Measurements from ENCODE around the gene STK25. TPM values are rescaled to one million over a fixed set of nuclear protein-coding genes. Genes with fewer than 3 reads are reported as not detected.

The STK25 gene
- total RNA-seq, 1 experiment from 2014 or later = 159 TPM

- Mint-ChIP-seq H3K9me3 (ENCODE audit: low read depth, unreplicated experiment) (no peaks in the 10 kb centered on the region), H3K27ac (ENCODE audit: unreplicated experiment) (no peak overlapping the region), H3K27me3 (ENCODE audit: unreplicated experiment) (no peaks in the 10 kb centered on the region), H3K4me1 (ENCODE audit: low read depth, unreplicated experiment) (peaks cover 8% of the 10 kb centered on the region), H3K36me3 (ENCODE audit: insufficient read depth, unreplicated experiment) (peaks cover 61% of the 10 kb centered on the region), H3K4me3 (ENCODE audit: low read depth, unreplicated experiment) (no peak overlapping the region)
- intact Hi-C loops (cut with micrococcal nuclease; ENCODE audit: unreplicated experiment) = no loop called here
- DNase-seq = no peak
- TF ChIP-seq, protein P1, sequence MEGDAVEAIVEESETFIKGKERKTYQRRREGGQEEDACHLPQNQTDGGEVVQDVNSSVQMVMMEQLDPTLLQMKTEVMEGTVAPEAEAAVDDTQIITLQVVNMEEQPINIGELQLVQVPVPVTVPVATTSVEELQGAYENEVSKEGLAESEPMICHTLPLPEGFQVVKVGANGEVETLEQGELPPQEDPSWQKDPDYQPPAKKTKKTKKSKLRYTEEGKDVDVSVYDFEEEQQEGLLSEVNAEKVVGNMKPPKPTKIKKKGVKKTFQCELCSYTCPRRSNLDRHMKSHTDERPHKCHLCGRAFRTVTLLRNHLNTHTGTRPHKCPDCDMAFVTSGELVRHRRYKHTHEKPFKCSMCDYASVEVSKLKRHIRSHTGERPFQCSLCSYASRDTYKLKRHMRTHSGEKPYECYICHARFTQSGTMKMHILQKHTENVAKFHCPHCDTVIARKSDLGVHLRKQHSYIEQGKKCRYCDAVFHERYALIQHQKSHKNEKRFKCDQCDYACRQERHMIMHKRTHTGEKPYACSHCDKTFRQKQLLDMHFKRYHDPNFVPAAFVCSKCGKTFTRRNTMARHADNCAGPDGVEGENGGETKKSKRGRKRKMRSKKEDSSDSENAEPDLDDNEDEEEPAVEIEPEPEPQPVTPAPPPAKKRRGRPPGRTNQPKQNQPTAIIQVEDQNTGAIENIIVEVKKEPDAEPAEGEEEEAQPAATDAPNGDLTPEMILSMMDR (IDR thresholded peaks at IDR 0.05; ENCODE audit: unreplicated experiment) = no peak
- CTCF ChIA-PET = interaction anchor here (1.4 kb wide), 1 partner anchor 95 kb away, joined by 4 read pairs; no protein-coding TSS in a partner anchor
- no TSS peak for BruUV-seq (replicated peaks)
Measured at GRCh38 chr2:241503776-241504392, 4.5 kb downstream of the STK25 start.

GRCh38 chr2:241502281-241502680, 6.1 kb downstream of the STK25 start:
- Mint-ChIP-seq H3K36me3 (ENCODE audit: insufficient read depth, unreplicated experiment) (peaks cover 57% of the 10 kb centered on the region), H3K4me3 (ENCODE audit: low read depth, unreplicated experiment) (no peak overlapping the region), H3K4me1 (ENCODE audit: low read depth, unreplicated experiment) (peaks cover 8% of the 10 kb centered on the region), H3K9me3 (ENCODE audit: low read depth, unreplicated experiment) (no peaks in the 10 kb centered on the region), H3K27ac (ENCODE audit: unreplicated experiment) (no peak overlapping the region), H3K27me3 (ENCODE audit: unreplicated experiment) (no peaks in the 10 kb centered on the region)
- TF ChIP-seq, protein P1 (IDR thresholded peaks at IDR 0.05; ENCODE audit: unreplicated experiment) = no peak
- CTCF ChIA-PET = no interaction called here
- no TSS peak for BruUV-seq (replicated peaks)
- no peak for DNase-seq
- intact Hi-C loops (cut with micrococcal nuclease; ENCODE audit: unreplicated experiment) = no loop called here

- DNase-seq = no peak
- BruUV-seq (replicated peaks) = no TSS peak
- Mint-ChIP-seq H3K4me3 (ENCODE audit: low read depth, unreplicated experiment) (no peak overlapping the region), H3K4me1 (ENCODE audit: low read depth, unreplicated experiment) (peaks cover 8% of the 10 kb centered on the region), H3K27ac (ENCODE audit: unreplicated experiment) (no peak overlapping the region), H3K27me3 (ENCODE audit: unreplicated experiment) (no peaks in the 10 kb centered on the region), H3K36me3 (ENCODE audit: insufficient read depth, unreplicated experiment) (peaks cover 57% of the 10 kb centered on the region), H3K9me3 (ENCODE audit: low read depth, unreplicated experiment) (no peaks in the 10 kb centered on the region)
- TF ChIP-seq, protein P1 (IDR thresholded peaks at IDR 0.05; ENCODE audit: unreplicated experiment) = no peak
- intact Hi-C loops (cut with micrococcal nuclease; ENCODE audit: unreplicated experiment) = no loop called here
- CTCF ChIA-PET = no interaction called here
Measured at GRCh38 chr2:241501551-241501950, 6.8 kb downstream of the STK25 start.

DNA sequence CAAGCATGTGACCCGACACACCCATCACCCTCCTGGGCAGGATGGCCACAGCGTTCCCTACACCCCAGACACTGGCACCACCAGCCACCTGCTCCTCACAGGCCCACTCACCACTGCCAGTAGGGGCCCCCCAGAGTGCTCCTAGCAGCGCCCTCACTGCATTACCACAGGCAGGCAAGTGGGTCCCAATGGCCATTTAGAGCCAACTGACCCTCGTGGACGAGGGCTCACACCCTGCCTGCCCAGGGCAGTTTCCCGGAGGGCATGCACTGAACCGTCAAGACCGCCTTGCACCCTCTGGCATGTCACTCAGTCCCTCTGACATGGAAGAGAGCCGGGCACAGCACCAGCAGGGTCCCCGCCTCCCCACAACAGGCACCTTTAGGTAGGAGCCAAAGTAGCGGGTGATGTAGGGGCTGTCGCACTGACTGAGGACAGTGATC, 7.3 kb downstream of the STK25 start:
- Mint-ChIP-seq H3K4me1 (ENCODE audit: low read depth, unreplicated experiment) (peaks cover 8% of the 10 kb centered on the region), H3K9me3 (ENCODE audit: low read depth, unreplicated experiment) (no peaks in the 10 kb centered on the region), H3K4me3 (ENCODE audit: low read depth, unreplicated experiment) (no peak overlapping the region), H3K27ac (ENCODE audit: unreplicated experiment) (no peak overlapping the region), H3K27me3 (ENCODE audit: unreplicated experiment) (no peaks in the 10 kb centered on the region), H3K36me3 (ENCODE audit: insufficient read depth, unreplicated experiment) (peaks cover 60% of the 10 kb centered on the region)
- CTCF ChIA-PET = no interaction called here
- TF ChIP-seq, protein P1 (IDR thresholded peaks at IDR 0.05; ENCODE audit: unreplicated experiment) = no peak
- intact Hi-C loops (cut with micrococcal nuclease; ENCODE audit: unreplicated experiment) = no loop called here
- no peak for DNase-seq
- BruUV-seq (replicated peaks) = no TSS peak
